Measurements from ENCODE around the gene MR1.

The MR1 gene

GRCh38 chr1:181091309-181092040 lies 57.7 kb downstream of the MR1 start:
- DNase-seq (ENCODE audit: low spot score) = no peak

GRCh38 chr1:181092056-181092455 lies 58.3 kb downstream of the MR1 start:
- no peak for DNase-seq (ENCODE audit: low spot score)

GRCh38 chr1:181092883-181093458 lies 59.2 kb downstream of the MR1 start:
- no peak for DNase-seq (ENCODE audit: low spot score)

- peak; percentile 88 for DNase-seq (ENCODE audit: low spot score)
Measured at GRCh38 chr1:181094416-181095212, 60.8 kb downstream of the MR1 start.

- no peak for DNase-seq (ENCODE audit: low spot score)
Measured at GRCh38 chr1:181095260-181095659, 61.5 kb downstream of the MR1 start.

GRCh38 chr1:181095763-181096184 lies 62.0 kb downstream of the MR1 start:
- DNase-seq (ENCODE audit: low spot score) = no peak

GRCh38 chr1:181097242-181097641 lies 63.5 kb downstream of the MR1 start:
- no peak for DNase-seq (ENCODE audit: low spot score)

GRCh38 chr1:181099152-181100014 lies 65.6 kb downstream of the MR1 start:
- no peak for DNase-seq (ENCODE audit: low spot score)

- DNase-seq (ENCODE audit: low spot score) = no peak
Measured at GRCh38 chr1:181100015-181100905, 66.5 kb downstream of the MR1 start.

- no peak for DNase-seq (ENCODE audit: low spot score)
Measured at GRCh38 chr1:181100934-181101333, 67.2 kb downstream of the MR1 start.

GRCh38 chr1:181101581-181102226 lies 67.9 kb downstream of the MR1 start:
- DNase-seq (ENCODE audit: low spot score) = no peak

- no peak for DNase-seq (ENCODE audit: low spot score)
Measured at GRCh38 chr1:181102841-181103240, 69.1 kb downstream of the MR1 start.

- DNase-seq (ENCODE audit: low spot score) = no peak
Measured at GRCh38 chr1:181103399-181103798, 69.6 kb downstream of the MR1 start.

- DNase-seq (ENCODE audit: low spot score) = no peak
Measured at GRCh38 chr1:181104042-181104789, 70.4 kb downstream of the MR1 start.

- DNase-seq (ENCODE audit: low spot score) = no peak
Measured at GRCh38 chr1:181104790-181105133, 71.0 kb downstream of the MR1 start.

- DNase-seq (ENCODE audit: low spot score) = peak; percentile 95
Measured at GRCh38 chr1:181105134-181106021, 71.6 kb downstream of the MR1 start.

GRCh38 chr1:181106022-181106312 lies 72.2 kb downstream of the MR1 start:
- no peak for DNase-seq (ENCODE audit: low spot score)

GRCh38 chr1:181106479-181106878 lies 72.7 kb downstream of the MR1 start:
- no peak for DNase-seq (ENCODE audit: low spot score)

- DNase-seq (ENCODE audit: low spot score) = no peak
Measured at GRCh38 chr1:181107711-181108110, 73.9 kb downstream of the MR1 start.
